Measurements from ENCODE around the gene LRRC4C. TPM values are rescaled to one million over a fixed set of nuclear protein-coding genes. Genes with fewer than 3 reads are reported as not detected.

Gene LRRC4C
- total RNA-seq, 1 experiment from 2014 or later, result 0.15 TPM

DNA sequence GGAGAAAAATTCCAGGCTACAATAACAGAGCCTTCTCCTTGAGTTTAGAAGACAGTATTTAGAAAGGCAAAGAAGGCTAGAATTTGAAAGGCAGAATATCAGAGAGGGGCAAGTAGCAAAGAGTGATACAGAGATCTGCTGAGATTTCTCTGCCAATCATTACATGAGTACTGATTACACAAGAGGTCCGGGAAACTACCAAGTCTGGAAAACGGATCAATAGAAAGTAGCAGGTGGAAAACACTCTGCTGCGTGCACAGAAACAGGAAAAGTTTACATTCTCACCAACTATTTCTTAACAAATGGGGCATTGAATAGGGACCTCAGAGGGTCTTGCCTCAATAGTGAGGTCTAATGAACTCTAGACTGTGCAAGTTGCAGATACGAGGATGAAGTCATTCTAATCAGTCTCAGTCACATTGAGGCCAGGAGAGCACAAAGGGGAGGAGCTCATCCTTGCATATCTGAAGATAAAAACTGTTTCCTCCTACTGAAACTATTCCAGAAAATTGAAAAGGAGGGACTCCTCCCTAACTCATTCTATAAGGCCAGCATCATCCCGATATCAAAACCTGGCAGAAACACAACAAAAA lies 1099.2 kb downstream of the LRRC4C start:
- ChIA-PET POLR2A (no interaction called here), CTCF (no interaction called here)
- intact Hi-C loops (cut with micrococcal nuclease; ENCODE audit: unreplicated experiment), result no loop called here
- Histone ChIP-seq H3K27ac (ENCODE audit: low read length) (no peak overlapping the region), H3K36me3 (ENCODE audit: control insufficient read depth, insufficient read depth, low read length) (no peaks in the 10 kb centered on the region), H3K9me3 (ENCODE audit: control insufficient read depth, insufficient read depth, low read depth, low read length) (no peaks in the 10 kb centered on the region), H3K27me3 (ENCODE audit: control insufficient read depth, insufficient read depth, low read length) (no peaks in the 10 kb centered on the region), H3K4me3 (ENCODE audit: low read depth in 2 of 2, low read length in 2 of 2) (no peak overlapping the region), H3K4me1 (ENCODE audit: control insufficient read depth, insufficient read depth, low read length) (no peaks in the 10 kb centered on the region)
- in situ Hi-C loops (cut with HindIII; ENCODE audit: low pct_unique_long_range_greater_than_20kb, low sequenced_read_pairs), result no loop called here
- DNase-seq (ENCODE audit: low read depth, low spot score) (no peak), ATAC-seq (no peak)
- BruUV-seq (replicated peaks), result no TSS peak
- TF ChIP-seq CTCF (IDR thresholded peaks at IDR 0.05), result no peak
- TF ChIP-seq POLR2AphosphoS5 (IDR thresholded peaks at IDR 0.05; ENCODE audit: low read depth, low read length), result no peak

DNA sequence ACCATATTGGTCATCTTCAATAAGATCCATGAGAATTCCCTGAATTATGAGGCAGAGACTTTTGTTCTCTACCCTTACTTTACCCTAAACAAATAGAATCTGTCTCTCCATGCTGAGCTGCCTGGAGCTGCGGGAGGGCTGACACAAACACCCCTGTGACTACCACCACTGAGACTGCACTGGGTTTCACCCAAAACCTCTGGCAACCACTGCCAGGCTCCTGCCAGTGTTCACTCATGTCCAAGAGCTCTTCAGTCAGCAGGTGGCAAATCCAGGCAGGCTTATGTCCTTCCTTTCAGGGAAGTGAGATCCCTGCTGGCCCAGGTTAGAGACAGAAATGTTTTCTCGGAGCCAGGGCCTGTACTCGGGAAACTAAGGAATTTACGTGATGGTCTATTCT lies 1105.3 kb downstream of the LRRC4C start:
- no peak for DNase-seq (ENCODE audit: low read depth, low spot score)
- no peak for TF ChIP-seq POLR2AphosphoS5 (IDR thresholded peaks at IDR 0.05; ENCODE audit: low read depth, low read length)
- TF ChIP-seq, protein P1, sequence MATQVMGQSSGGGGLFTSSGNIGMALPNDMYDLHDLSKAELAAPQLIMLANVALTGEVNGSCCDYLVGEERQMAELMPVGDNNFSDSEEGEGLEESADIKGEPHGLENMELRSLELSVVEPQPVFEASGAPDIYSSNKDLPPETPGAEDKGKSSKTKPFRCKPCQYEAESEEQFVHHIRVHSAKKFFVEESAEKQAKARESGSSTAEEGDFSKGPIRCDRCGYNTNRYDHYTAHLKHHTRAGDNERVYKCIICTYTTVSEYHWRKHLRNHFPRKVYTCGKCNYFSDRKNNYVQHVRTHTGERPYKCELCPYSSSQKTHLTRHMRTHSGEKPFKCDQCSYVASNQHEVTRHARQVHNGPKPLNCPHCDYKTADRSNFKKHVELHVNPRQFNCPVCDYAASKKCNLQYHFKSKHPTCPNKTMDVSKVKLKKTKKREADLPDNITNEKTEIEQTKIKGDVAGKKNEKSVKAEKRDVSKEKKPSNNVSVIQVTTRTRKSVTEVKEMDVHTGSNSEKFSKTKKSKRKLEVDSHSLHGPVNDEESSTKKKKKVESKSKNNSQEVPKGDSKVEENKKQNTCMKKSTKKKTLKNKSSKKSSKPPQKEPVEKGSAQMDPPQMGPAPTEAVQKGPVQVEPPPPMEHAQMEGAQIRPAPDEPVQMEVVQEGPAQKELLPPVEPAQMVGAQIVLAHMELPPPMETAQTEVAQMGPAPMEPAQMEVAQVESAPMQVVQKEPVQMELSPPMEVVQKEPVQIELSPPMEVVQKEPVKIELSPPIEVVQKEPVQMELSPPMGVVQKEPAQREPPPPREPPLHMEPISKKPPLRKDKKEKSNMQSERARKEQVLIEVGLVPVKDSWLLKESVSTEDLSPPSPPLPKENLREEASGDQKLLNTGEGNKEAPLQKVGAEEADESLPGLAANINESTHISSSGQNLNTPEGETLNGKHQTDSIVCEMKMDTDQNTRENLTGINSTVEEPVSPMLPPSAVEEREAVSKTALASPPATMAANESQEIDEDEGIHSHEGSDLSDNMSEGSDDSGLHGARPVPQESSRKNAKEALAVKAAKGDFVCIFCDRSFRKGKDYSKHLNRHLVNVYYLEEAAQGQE (IDR thresholded peaks at IDR 0.05; ENCODE audit: insufficient read depth in 1 of 2, low read depth in 2 of 2, low read length in 1 of 2), result no peak
- no peak overlapping the region for H3K27ac ChIP-seq (ENCODE audit: low read length)
- ChIA-PET CTCF (no interaction called here), POLR2A (no interaction called here)
- in situ Hi-C loops (cut with HindIII; ENCODE audit: low pct_unique_long_range_greater_than_20kb, low sequenced_read_pairs), result no loop called here
- H3K36me3 ChIP-seq (ENCODE audit: control insufficient read depth, insufficient read depth, low read length), result no peaks in the 10 kb centered on the region
- H3K4me3 ChIP-seq (ENCODE audit: low read depth in 2 of 2, low read length in 2 of 2), result no peak overlapping the region
- no peaks in the 10 kb centered on the region for H3K9me3 ChIP-seq (ENCODE audit: control insufficient read depth, insufficient read depth, low read depth, low read length)
- BruUV-seq (replicated peaks), result no TSS peak
- H3K27me3 ChIP-seq (ENCODE audit: control insufficient read depth, insufficient read depth, low read length), result no peaks in the 10 kb centered on the region
- ATAC-seq, result no peak
- no peaks in the 10 kb centered on the region for H3K4me1 ChIP-seq (ENCODE audit: control insufficient read depth, insufficient read depth, low read length)
- intact Hi-C loops (cut with micrococcal nuclease; ENCODE audit: unreplicated experiment), result no loop called here

DNA sequence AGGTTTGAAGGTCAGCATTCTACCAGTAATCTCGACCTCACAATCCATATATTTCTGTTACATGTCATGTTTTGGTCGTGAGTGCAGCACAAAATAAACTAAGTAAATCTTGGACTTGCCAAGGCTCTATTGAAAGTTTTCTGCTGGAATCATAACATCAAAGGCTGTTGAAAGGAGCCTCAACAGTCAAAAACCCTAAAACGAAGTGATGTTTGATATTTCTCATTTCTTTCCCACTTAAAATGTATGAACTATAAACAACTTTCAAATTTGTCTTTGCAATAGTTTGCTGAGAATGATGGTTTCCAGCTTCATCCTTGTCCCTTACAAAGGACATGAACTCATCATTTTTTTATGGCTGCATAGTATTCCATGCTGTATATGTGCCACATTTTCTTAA lies 1118.5 kb downstream of the LRRC4C start:
- DNase-seq (ENCODE audit: low read depth, low spot score), result no peak
- H3K27ac ChIP-seq (ENCODE audit: low read length), result no peak overlapping the region
- in situ Hi-C loops (cut with HindIII; ENCODE audit: low pct_unique_long_range_greater_than_20kb, low sequenced_read_pairs), result no loop called here
- intact Hi-C loops (cut with micrococcal nuclease; ENCODE audit: unreplicated experiment), result no loop called here
- ATAC-seq, result no peak
- H3K4me1 ChIP-seq (ENCODE audit: control insufficient read depth, insufficient read depth, low read length), result no peaks in the 10 kb centered on the region
- POLR2A ChIA-PET, result no interaction called here
- H3K4me3 ChIP-seq (ENCODE audit: low read depth in 2 of 2, low read length in 2 of 2), result no peak overlapping the region
- CTCF ChIA-PET, result no interaction called here
- no TSS peak for BruUV-seq (replicated peaks)
- H3K9me3 ChIP-seq (ENCODE audit: control insufficient read depth, insufficient read depth, low read depth, low read length), result no peaks in the 10 kb centered on the region; the same call in 1 of the 2 replicates
- TF ChIP-seq, protein P1 (IDR thresholded peaks at IDR 0.05; ENCODE audit: insufficient read depth in 1 of 2, low read depth in 2 of 2, low read length in 1 of 2), result no peak
- TF ChIP-seq TCF7L2 (IDR thresholded peaks at IDR 0.05; ENCODE audit: low read depth, low read length) (no peak), POLR2AphosphoS5 (IDR thresholded peaks at IDR 0.05; ENCODE audit: low read depth, low read length) (no peak), SIN3A (IDR thresholded peaks at IDR 0.05; ENCODE audit: borderline replicate concordance, insufficient read depth, low read depth, low read length) (no peak), CTCF (IDR thresholded peaks at IDR 0.05) (no peak)
- H3K36me3 ChIP-seq (ENCODE audit: control insufficient read depth, insufficient read depth, low read length), result no peaks in the 10 kb centered on the region
- H3K27me3 ChIP-seq (ENCODE audit: control insufficient read depth, insufficient read depth, low read length), result no peaks in the 10 kb centered on the region

All from Panc1 (cell line).